Measurements from ENCODE around the gene REV3L. TPM values are rescaled to one million over a fixed set of nuclear protein-coding genes. Genes with fewer than 3 reads are reported as not detected.
A peak's percentile ranks its signal among the peaks of the same experiment; 100 is the strongest.

REV3L gene
- total and polyA plus RNA-seq, 4 donors = 8.8 to 91.4 (median 19.8) TPM

DNA sequence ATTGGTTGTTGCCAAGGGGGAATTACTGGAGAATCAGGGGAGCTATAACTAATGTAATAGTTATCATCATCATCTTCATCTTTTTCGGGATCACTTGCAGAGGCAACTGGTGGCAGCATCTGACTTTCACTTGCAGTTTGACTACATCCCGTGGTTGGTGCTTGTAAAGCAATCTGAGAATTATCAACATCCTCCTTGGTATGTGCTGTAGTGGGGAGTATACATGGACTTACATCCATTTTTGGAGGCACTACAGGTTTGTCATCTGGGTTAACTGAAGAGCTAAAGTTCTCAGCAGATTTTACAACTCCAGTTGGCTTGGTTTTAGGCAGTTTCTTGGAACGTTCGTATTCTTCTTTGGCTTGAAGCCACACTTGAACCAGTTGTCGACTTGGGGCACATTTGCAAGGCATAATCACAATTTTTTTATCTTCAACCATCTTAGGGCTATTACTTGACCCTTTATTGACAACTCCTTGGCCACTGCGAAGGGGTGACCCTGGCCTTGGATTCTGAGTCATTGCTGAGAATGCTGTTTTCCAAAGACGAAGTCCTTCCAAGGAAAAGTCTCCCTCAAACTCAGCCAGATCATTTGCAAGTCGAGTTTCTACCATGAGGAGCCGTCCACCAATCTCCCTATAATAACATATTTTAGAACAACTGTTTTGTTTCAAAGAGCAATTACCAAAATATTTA is 115.5 kb downstream of the REV3L start:
- DNase-seq (peak in 2 of 3 donors; percentile 43 to 69), ATAC-seq (ENCODE audit: insufficient read depth, low FRiP score) (no peak)
- Histone ChIP-seq H3K27me3 (ENCODE audit: control insufficient read depth in 3 of 3, insufficient read depth in 3 of 3, low read length in 2 of 3) (no peaks in the 10 kb centered on the region), H3K4me3 (no peak overlapping the region), H3K4me1 (ENCODE audit: control insufficient read depth in 5 of 5, insufficient read depth in 5 of 5, low read length in 5 of 5) (peaks cover 0 to 4% (median 0%) of the 10 kb centered on the region in 5 donors), H3K9ac (ENCODE audit: insufficient read depth in 1 of 2, low read length in 2 of 2) (no peak overlapping the region), H3K36me3 (ENCODE audit: control insufficient read depth in 4 of 4, insufficient read depth in 4 of 4, low read length in 4 of 4) (peaks cover 8 to 23% (median 13%) of the 10 kb centered on the region in 4 donors), H3K9me3 (ENCODE audit: control insufficient read depth in 4 of 4, insufficient read depth in 3 of 4, low read length in 3 of 4) (no peaks in the 10 kb centered on the region), H3K27ac (ENCODE audit: low read depth in 1 of 2, low read length in 1 of 2) (peak overlapping the region in 1 of 2 donors; percentile 31)
- TF ChIP-seq, protein P1, sequence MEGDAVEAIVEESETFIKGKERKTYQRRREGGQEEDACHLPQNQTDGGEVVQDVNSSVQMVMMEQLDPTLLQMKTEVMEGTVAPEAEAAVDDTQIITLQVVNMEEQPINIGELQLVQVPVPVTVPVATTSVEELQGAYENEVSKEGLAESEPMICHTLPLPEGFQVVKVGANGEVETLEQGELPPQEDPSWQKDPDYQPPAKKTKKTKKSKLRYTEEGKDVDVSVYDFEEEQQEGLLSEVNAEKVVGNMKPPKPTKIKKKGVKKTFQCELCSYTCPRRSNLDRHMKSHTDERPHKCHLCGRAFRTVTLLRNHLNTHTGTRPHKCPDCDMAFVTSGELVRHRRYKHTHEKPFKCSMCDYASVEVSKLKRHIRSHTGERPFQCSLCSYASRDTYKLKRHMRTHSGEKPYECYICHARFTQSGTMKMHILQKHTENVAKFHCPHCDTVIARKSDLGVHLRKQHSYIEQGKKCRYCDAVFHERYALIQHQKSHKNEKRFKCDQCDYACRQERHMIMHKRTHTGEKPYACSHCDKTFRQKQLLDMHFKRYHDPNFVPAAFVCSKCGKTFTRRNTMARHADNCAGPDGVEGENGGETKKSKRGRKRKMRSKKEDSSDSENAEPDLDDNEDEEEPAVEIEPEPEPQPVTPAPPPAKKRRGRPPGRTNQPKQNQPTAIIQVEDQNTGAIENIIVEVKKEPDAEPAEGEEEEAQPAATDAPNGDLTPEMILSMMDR (IDR thresholded peaks at IDR 0.05; ENCODE audit: control extremely low read depth, extremely low read depth) = no peak
- 81 to 89% methylated on average over 9 of the region's 9 CpGs for WGBS, 2 donors

DNA sequence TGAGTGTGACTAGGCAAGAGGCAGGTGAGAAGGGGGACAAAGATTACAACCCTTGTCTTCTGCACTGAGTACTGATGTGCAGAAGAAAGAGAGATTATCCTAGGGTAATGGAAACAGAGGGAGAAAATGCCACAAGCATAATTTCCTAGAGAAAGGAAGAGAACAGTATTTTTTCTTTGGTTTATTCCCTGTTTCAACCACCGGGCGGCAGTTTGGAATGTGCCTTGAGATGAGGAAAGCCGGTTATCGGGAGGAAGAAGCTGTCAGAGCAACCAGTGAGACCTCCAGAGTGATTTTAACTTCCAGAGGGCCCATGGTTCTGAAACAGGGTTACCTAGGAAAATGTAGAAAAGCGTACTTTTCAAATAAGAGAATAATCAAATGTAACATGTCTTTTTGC is 121.4 kb downstream of the REV3L start:
- no peaks in the 10 kb centered on the region for H3K27me3 ChIP-seq (ENCODE audit: control insufficient read depth in 3 of 3, insufficient read depth in 3 of 3, low read length in 2 of 3)
- DNase-seq (peak; percentile 52 to 75 (median 72)), ATAC-seq (ENCODE audit: insufficient read depth, low FRiP score) (no peak)
- no peak overlapping the region for H3K4me3 ChIP-seq
- 46 to 53% methylated on average over 5 of the region's 5 CpGs for WGBS, 2 donors
- no peaks in the 10 kb centered on the region for H3K9me3 ChIP-seq (ENCODE audit: control insufficient read depth in 4 of 4, insufficient read depth in 3 of 4, low read length in 3 of 4)
- TF ChIP-seq, protein P1 (IDR thresholded peaks at IDR 0.05; ENCODE audit: control extremely low read depth, extremely low read depth) = peak; percentile 28
- no peak overlapping the region for H3K27ac ChIP-seq (ENCODE audit: low read depth in 1 of 2, low read length in 1 of 2)
- H3K36me3 ChIP-seq (ENCODE audit: control insufficient read depth in 4 of 4, insufficient read depth in 4 of 4, low read length in 4 of 4) = peaks cover 1 to 13% (median 7%) of the 10 kb centered on the region in 4 donors
- peaks cover 0 to 4% (median 0%) of the 10 kb centered on the region in 5 donors for H3K4me1 ChIP-seq (ENCODE audit: control insufficient read depth in 5 of 5, insufficient read depth in 5 of 5, low read length in 5 of 5)
- H3K9ac ChIP-seq (ENCODE audit: insufficient read depth in 1 of 2, low read length in 2 of 2) = no peak overlapping the region

DNA sequence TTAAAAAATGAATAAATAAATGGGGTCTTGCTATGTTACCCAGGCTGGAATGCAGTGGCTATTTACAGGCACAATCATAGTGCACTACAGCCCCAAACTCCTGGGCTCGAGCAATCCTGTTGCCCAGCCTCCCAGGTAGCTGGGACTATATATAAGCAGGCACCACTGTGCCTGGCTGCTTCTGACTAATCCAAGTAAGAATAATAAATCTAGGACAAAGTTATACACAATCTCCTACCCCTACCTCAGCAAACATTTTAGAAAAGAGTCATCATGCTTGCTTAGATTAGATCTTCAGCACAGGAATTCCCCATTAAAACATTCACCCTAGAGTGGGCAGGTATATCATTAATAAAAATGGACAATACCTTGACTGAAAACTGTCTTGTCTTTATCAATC is 124.6 kb downstream of the REV3L start:
- DNase-seq (no peak), ATAC-seq (ENCODE audit: insufficient read depth, low FRiP score) (no peak)
- Histone ChIP-seq H3K27me3 (ENCODE audit: control insufficient read depth in 3 of 3, insufficient read depth in 3 of 3, low read length in 2 of 3) (no peaks in the 10 kb centered on the region), H3K9ac (ENCODE audit: insufficient read depth in 1 of 2, low read length in 2 of 2) (no peak overlapping the region), H3K27ac (ENCODE audit: low read depth in 1 of 2, low read length in 1 of 2) (no peak overlapping the region), H3K36me3 (ENCODE audit: control insufficient read depth in 4 of 4, insufficient read depth in 4 of 4, low read length in 4 of 4) (peaks cover 1 to 15% (median 13%) of the 10 kb centered on the region in 4 donors), H3K9me3 (ENCODE audit: control insufficient read depth in 4 of 4, insufficient read depth in 3 of 4, low read length in 3 of 4) (no peaks in the 10 kb centered on the region), H3K4me1 (ENCODE audit: control insufficient read depth in 5 of 5, insufficient read depth in 5 of 5, low read length in 5 of 5) (peaks cover 0 to 4% (median 0%) of the 10 kb centered on the region in 5 donors), H3K4me3 (no peak overlapping the region)
- 73 to 100% methylated on average over 1 of the region's 1 CpG for WGBS, 2 donors
- TF ChIP-seq, protein P1 (IDR thresholded peaks at IDR 0.05; ENCODE audit: control extremely low read depth, extremely low read depth) = no peak

Measured in lung (tissue), 12 donors.